ENCODE measurements around the gene DGKI.

Gene DGKI

GRCh38 chr7:137829337-137829992 lies 17.3 kb downstream of the DGKI start:
- Histone ChIP-seq H3K4me1 (ENCODE audit: control insufficient read depth, insufficient read depth, low read length) (no peaks in the 10 kb centered on the region), H3K27ac (ENCODE audit: extremely low read depth, low read depth, low read length) (no peak overlapping the region), H3K36me3 (ENCODE audit: control insufficient read depth in 2 of 2, insufficient read depth in 1 of 2, low read length in 2 of 2) (no peaks in the 10 kb centered on the region), H3K9me3 (ENCODE audit: control insufficient read depth, insufficient read depth, low read depth, low read length) (no peaks in the 10 kb centered on the region), H3K4me3 (ENCODE audit: low read depth, low read length) (no peak overlapping the region)
- no peak for TF ChIP-seq ZNF596 (tag by site-specific recombination; IDR thresholded peaks at IDR 0.05)
- TF ChIP-seq ZNF433 (tag by site-specific recombination; IDR thresholded peaks at IDR 0.05; ENCODE audit: low read depth), result no peak
- TF ChIP-seq ZNF473 (tag by site-specific recombination; IDR thresholded peaks at IDR 0.05), result no peak
- no peak for TF ChIP-seq HOXA7 (CRISPR knock-in tag; IDR thresholded peaks at IDR 0.05; ENCODE audit: borderline replicate concordance)
- TF ChIP-seq, protein P1, sequence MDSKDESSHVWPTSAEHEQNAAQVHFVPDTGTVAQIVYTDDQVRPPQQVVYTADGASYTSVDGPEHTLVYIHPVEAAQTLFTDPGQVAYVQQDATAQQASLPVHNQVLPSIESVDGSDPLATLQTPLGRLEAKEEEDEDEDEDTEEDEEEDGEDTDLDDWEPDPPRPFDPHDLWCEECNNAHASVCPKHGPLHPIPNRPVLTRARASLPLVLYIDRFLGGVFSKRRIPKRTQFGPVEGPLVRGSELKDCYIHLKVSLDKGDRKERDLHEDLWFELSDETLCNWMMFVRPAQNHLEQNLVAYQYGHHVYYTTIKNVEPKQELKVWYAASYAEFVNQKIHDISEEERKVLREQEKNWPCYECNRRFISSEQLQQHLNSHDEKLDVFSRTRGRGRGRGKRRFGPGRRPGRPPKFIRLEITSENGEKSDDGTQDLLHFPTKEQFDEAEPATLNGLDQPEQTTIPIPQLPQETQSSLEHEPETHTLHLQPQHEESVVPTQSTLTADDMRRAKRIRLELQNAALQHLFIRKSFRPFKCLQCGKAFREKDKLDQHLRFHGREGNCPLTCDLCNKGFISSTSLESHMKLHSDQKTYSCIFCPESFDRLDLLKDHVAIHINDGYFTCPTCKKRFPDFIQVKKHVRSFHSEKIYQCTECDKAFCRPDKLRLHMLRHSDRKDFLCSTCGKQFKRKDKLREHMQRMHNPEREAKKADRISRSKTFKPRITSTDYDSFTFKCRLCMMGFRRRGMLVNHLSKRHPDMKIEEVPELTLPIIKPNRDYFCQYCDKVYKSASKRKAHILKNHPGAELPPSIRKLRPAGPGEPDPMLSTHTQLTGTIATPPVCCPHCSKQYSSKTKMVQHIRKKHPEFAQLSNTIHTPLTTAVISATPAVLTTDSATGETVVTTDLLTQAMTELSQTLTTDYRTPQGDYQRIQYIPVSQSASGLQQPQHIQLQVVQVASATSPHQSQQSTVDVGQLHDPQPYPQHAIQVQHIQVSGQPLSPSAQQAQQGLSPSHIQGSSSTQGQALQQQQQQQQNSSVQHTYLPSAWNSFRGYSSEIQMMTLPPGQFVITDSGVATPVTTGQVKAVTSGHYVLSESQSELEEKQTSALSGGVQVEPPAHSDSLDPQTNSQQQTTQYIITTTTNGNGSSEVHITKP (tag by site-specific recombination; IDR thresholded peaks at IDR 0.05), result no peak
- TF ChIP-seq, protein P2, sequence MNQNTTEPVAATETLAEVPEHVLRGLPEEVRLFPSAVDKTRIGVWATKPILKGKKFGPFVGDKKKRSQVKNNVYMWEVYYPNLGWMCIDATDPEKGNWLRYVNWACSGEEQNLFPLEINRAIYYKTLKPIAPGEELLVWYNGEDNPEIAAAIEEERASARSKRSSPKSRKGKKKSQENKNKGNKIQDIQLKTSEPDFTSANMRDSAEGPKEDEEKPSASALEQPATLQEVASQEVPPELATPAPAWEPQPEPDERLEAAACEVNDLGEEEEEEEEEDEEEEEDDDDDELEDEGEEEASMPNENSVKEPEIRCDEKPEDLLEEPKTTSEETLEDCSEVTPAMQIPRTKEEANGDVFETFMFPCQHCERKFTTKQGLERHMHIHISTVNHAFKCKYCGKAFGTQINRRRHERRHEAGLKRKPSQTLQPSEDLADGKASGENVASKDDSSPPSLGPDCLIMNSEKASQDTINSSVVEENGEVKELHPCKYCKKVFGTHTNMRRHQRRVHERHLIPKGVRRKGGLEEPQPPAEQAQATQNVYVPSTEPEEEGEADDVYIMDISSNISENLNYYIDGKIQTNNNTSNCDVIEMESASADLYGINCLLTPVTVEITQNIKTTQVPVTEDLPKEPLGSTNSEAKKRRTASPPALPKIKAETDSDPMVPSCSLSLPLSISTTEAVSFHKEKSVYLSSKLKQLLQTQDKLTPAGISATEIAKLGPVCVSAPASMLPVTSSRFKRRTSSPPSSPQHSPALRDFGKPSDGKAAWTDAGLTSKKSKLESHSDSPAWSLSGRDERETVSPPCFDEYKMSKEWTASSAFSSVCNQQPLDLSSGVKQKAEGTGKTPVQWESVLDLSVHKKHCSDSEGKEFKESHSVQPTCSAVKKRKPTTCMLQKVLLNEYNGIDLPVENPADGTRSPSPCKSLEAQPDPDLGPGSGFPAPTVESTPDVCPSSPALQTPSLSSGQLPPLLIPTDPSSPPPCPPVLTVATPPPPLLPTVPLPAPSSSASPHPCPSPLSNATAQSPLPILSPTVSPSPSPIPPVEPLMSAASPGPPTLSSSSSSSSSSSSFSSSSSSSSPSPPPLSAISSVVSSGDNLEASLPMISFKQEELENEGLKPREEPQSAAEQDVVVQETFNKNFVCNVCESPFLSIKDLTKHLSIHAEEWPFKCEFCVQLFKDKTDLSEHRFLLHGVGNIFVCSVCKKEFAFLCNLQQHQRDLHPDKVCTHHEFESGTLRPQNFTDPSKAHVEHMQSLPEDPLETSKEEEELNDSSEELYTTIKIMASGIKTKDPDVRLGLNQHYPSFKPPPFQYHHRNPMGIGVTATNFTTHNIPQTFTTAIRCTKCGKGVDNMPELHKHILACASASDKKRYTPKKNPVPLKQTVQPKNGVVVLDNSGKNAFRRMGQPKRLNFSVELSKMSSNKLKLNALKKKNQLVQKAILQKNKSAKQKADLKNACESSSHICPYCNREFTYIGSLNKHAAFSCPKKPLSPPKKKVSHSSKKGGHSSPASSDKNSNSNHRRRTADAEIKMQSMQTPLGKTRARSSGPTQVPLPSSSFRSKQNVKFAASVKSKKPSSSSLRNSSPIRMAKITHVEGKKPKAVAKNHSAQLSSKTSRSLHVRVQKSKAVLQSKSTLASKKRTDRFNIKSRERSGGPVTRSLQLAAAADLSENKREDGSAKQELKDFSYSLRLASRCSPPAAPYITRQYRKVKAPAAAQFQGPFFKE (tag by site-specific recombination; IDR thresholded peaks at IDR 0.05; ENCODE audit: borderline replicate concordance), result no peak
- ChIA-PET POLR2A (no interaction called here), CTCF (no interaction called here)

- H3K4me3 ChIP-seq (ENCODE audit: low read depth, low read length), result no peak overlapping the region
- H3K4me1 ChIP-seq (ENCODE audit: control insufficient read depth, insufficient read depth, low read length), result no peaks in the 10 kb centered on the region
- POLR2A ChIA-PET, result no interaction called here
- CTCF ChIA-PET, result no interaction called here
- H3K9me3 ChIP-seq (ENCODE audit: control insufficient read depth, insufficient read depth, low read depth, low read length), result no peaks in the 10 kb centered on the region
- H3K27ac ChIP-seq (ENCODE audit: extremely low read depth, low read depth, low read length), result no peak overlapping the region
- no peaks in the 10 kb centered on the region for H3K36me3 ChIP-seq (ENCODE audit: control insufficient read depth in 2 of 2, insufficient read depth in 1 of 2, low read length in 2 of 2)
- TF ChIP-seq BCL11A (tag by site-specific recombination; IDR thresholded peaks at IDR 0.05; ENCODE audit: low read depth), result no peak
- TF ChIP-seq, protein P3, sequence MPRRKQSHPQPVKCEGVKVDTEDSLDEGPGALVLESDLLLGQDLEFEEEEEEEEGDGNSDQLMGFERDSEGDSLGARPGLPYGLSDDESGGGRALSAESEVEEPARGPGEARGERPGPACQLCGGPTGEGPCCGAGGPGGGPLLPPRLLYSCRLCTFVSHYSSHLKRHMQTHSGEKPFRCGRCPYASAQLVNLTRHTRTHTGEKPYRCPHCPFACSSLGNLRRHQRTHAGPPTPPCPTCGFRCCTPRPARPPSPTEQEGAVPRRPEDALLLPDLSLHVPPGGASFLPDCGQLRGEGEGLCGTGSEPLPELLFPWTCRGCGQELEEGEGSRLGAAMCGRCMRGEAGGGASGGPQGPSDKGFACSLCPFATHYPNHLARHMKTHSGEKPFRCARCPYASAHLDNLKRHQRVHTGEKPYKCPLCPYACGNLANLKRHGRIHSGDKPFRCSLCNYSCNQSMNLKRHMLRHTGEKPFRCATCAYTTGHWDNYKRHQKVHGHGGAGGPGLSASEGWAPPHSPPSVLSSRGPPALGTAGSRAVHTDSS (tag by site-specific recombination; IDR thresholded peaks at IDR 0.05), result no peak
- TF ChIP-seq ZNF354C (tag by site-specific recombination; IDR thresholded peaks at IDR 0.05; ENCODE audit: borderline replicate concordance, low read depth), result no peak
- TF ChIP-seq, protein P4, sequence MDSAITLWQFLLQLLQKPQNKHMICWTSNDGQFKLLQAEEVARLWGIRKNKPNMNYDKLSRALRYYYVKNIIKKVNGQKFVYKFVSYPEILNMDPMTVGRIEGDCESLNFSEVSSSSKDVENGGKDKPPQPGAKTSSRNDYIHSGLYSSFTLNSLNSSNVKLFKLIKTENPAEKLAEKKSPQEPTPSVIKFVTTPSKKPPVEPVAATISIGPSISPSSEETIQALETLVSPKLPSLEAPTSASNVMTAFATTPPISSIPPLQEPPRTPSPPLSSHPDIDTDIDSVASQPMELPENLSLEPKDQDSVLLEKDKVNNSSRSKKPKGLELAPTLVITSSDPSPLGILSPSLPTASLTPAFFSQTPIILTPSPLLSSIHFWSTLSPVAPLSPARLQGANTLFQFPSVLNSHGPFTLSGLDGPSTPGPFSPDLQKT (IDR thresholded peaks at IDR 0.05; ENCODE audit: borderline replicate concordance, low read depth, low read length), result no peak
- no peak for TF ChIP-seq ZNF175 (tag by site-specific recombination; IDR thresholded peaks at IDR 0.05)
- no peak for TF ChIP-seq IKZF3 (tag by site-specific recombination; IDR thresholded peaks at IDR 0.05)
- no peak for TF ChIP-seq SP7 (tag by site-specific recombination; IDR thresholded peaks at IDR 0.05)
- TF ChIP-seq, protein P5, sequence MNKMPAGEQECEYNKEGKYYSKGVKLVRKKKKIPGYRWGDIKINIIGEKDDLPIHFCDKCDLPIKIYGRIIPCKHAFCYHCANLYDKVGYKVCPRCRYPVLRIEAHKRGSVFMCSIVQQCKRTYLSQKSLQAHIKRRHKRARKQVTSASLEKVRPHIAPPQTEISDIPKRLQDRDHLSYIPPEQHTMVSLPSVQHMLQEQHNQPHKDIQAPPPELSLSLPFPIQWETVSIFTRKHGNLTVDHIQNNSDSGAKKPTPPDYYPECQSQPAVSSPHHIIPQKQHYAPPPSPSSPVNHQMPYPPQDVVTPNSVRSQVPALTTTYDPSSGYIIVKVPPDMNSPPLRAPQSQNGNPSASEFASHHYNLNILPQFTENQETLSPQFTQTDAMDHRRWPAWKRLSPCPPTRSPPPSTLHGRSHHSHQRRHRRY (tag by site-specific recombination; IDR thresholded peaks at IDR 0.05), result no peak
- no peak for TF ChIP-seq ZNF768 (tag by site-specific recombination; IDR thresholded peaks at IDR 0.05)
- no peak for TF ChIP-seq HOXD13 (CRISPR knock-in tag; IDR thresholded peaks at IDR 0.05; ENCODE audit: borderline replicate concordance)
- TF ChIP-seq ZNF391 (tag by site-specific recombination; IDR thresholded peaks at IDR 0.05; ENCODE audit: borderline replicate concordance, low read depth), result no peak
- no peak for TF ChIP-seq ZNF501 (tag by site-specific recombination; IDR thresholded peaks at IDR 0.05)
Measured at GRCh38 chr7:137828456-137828855, 18.3 kb downstream of the DGKI start.
